HAP-1 (cell line): ENCODE data around the gene WIZ.

ENCODE experiments used
- DNase-seq, 2 experiments: peaks; one replicate each; pipeline ENCODE4 v3.0.0-alpha.2; 2016 to 2020; ENCODE audit warnings: low spot score in 2 of 2
- H3K27me3 ChIP-seq: fragments of 250-450 bp; sonication (Bioruptor Pico); 2 replicates; pipeline ENCODE4 v1.5.1; 2020; ENCODE audit warnings: low read depth, mild to moderate bottlenecking, moderate library complexity
- H3K36me3 ChIP-seq: fragments of 250-450 bp; sonication (Bioruptor Pico); replicated peaks from 2 replicates; pipeline ENCODE4 v1.5.1; 2020; ENCODE audit warnings: mild to moderate bottlenecking
- H3K4me1 ChIP-seq: fragments of 250-450 bp; sonication (Bioruptor Pico); 2 replicates; pipeline ENCODE4 v1.5.1; 2020; ENCODE audit warnings: mild to moderate bottlenecking
- H3K4me3 ChIP-seq: fragments of 250-450 bp; sonication (Bioruptor Pico); 2 replicates; pipeline ENCODE4 v1.5.1; 2020; ENCODE audit warnings: mild to moderate bottlenecking, moderate library complexity
- H3K9me3 ChIP-seq: fragments of 250-450 bp; sonication (Bioruptor Pico); 2 replicates; pipeline ENCODE4 v1.5.1; 2020; ENCODE audit warnings: mild to moderate bottlenecking, moderate library complexity
- in situ Hi-C: fragments of 300-500 bp; cut with MboI; formaldehyde crosslinking; loops from 3 replicates; pipeline ENCODE4 v1.14.3; 2020; ENCODE audit warnings: low sequenced_read_pairs, inconsistent platforms, mixed read lengths

Gene WIZ

GRCh38 chr19:15425321-15425950 lies 24.3 kb downstream of the WIZ start:
- in situ Hi-C loops = loop anchor here (5.0 kb wide), 1 partner anchor 132 kb away; no protein-coding TSS in a partner anchor
- Histone ChIP-seq H3K9me3 (no peaks in the 10 kb centered on the region), H3K4me1 (no peaks in the 10 kb centered on the region), H3K36me3 (peaks cover 48% of the 10 kb centered on the region), H3K4me3 (no peak overlapping the region), H3K27me3 (no peaks in the 10 kb centered on the region)
- no peak for DNase-seq

DNA sequence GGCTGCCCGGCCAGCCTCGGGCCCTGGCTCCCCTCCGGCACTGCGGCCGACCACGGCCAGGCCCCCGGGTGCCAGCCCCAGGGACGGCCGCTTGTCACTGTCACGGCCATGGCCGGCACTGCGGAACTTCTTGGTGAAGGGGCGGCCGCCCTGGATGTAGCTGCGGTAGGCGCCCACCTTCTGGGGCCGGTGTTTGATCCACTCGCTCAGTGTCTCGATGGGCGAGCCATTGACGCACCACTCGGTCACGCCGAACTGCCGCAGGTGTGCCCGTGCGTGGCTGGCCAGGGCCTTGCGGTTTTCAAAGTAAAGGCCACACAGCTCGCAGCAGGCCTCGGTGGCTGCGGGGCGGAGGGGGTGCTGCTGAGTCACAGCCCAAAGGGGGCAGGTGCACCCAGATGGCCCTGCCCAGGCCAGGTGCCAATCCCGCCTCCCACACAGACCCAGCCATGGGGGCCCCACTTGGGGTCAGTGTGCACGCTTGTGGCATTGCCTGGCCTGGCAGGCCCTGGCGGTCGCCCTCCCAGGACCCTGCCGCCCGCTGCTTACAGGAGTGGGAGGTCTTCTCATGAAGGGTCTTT lies 25.0 kb downstream of the WIZ start:
- Histone ChIP-seq H3K4me1 (no peaks in the 10 kb centered on the region), H3K36me3 (peaks cover 48% of the 10 kb centered on the region), H3K27me3 (no peaks in the 10 kb centered on the region), H3K4me3 (no peak overlapping the region), H3K9me3 (no peaks in the 10 kb centered on the region)
- in situ Hi-C loops = loop anchor here (5.0 kb wide), 1 partner anchor 133 kb away; no protein-coding TSS in a partner anchor
- no peak for DNase-seq

- H3K36me3 ChIP-seq = peaks cover 48% of the 10 kb centered on the region
Measured at GRCh38 chr19:15424121-15424520, 25.6 kb downstream of the WIZ start.

GRCh38 chr19:15423130-15423529 lies 26.6 kb downstream of the WIZ start:
- Histone ChIP-seq H3K27me3 (no peaks in the 10 kb centered on the region), H3K4me1 (peaks cover 4% of the 10 kb centered on the region), H3K9me3 (no peaks in the 10 kb centered on the region), H3K36me3 (peaks cover 54% of the 10 kb centered on the region), H3K4me3 (no peak overlapping the region)
- no peak for DNase-seq
- in situ Hi-C loops = no loop called here

More at GRCh38 chr19:15424121-15424520, 25.6 kb downstream of the WIZ start:
- Histone ChIP-seq H3K4me1 (peaks cover 4% of the 10 kb centered on the region), H3K27me3 (no peaks in the 10 kb centered on the region), H3K4me3 (no peak overlapping the region), H3K9me3 (no peaks in the 10 kb centered on the region)
- in situ Hi-C loops = no loop called here
- no peak for DNase-seq

DNA sequence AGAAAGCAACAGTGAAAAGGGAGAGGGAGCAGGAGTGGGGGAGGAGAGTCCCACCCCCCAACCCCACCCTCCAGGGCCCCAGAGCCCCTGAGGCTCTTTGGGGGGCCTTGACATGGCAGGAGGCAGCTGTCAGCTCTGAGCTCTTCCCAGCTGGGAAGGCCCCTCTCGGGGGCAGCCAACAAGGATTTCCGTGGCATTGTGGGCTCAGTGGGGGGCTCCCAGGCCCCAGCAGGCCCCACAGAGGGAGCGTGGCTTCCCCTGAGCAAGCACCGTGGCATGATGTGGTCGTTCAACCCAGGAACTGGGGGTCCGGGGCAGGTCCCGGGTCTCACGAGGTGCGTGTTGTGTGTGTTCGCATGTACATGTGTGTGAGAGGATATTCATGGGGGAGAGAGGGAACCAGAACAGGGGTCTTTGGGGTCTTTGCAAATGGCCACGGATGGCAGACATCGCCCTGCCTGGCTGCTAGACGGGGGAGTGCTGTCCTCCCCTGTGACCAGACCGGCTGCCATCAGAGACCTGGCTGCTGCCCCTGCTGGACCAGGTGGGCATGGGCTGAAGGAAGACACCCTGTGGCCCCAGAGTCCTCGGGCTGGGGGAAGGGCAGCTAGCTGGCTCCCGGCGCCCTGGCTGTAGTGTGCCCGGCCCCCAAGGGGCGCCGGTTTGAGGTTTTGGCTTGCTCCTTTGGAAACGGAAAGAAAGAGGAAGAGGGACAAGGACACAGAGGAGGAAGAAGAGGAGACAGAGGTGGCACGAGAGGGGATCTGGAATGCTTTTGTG lies 27.3 kb downstream of the WIZ start:
- H3K4me3 ChIP-seq = no peak overlapping the region
- peaks cover 50% of the 10 kb centered on the region for H3K36me3 ChIP-seq
- H3K4me1 ChIP-seq = peaks cover 7% of the 10 kb centered on the region
- H3K9me3 ChIP-seq = no peaks in the 10 kb centered on the region
- H3K27me3 ChIP-seq = no peaks in the 10 kb centered on the region
- in situ Hi-C loops = no loop called here
- DNase-seq = no peak

DNA sequence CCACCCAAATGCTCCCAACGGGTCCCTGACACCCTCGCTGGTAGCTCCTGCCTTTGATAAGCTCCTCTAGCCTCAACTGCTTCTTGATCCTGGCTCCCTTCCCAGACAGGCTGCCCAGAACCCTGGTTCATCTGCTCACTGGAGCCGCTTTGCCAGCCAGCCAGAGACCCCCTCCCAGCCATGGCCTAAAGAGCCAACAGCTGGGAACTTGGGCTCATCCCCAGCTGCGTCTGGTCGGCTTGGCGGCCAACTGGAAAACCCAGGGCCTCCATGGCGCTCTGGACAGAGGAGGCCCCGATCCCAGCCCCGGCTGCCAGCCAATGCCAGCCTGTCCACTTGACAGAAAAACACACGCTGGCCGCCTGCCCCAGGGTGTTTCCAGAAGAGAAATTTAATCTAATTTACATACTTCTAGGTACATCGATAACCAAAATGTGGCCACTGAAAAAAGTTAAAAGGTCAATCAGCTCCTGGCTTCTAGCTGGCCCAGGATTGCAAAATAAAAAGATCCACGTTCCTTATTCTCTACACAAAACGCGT lies 28.0 kb downstream of the WIZ start:
- DNase-seq = no peak
- peaks cover 43% of the 10 kb centered on the region for H3K36me3 ChIP-seq
- in situ Hi-C loops = no loop called here

GRCh38 chr19:15421136-15421695 lies 28.5 kb downstream of the WIZ start:
- in situ Hi-C loops = no loop called here
- Histone ChIP-seq H3K27me3 (no peaks in the 10 kb centered on the region), H3K9me3 (no peaks in the 10 kb centered on the region), H3K4me1 (peaks cover 12% of the 10 kb centered on the region), H3K4me3 (no peak overlapping the region), H3K36me3 (peaks cover 38% of the 10 kb centered on the region)
- no peak for DNase-seq

More for the DNA sequence above, 28.0 kb downstream of the WIZ start:
- H3K4me1 ChIP-seq = peaks cover 12% of the 10 kb centered on the region
- no peaks in the 10 kb centered on the region for H3K27me3 ChIP-seq
- no peaks in the 10 kb centered on the region for H3K9me3 ChIP-seq
- no peak overlapping the region for H3K4me3 ChIP-seq

DNA sequence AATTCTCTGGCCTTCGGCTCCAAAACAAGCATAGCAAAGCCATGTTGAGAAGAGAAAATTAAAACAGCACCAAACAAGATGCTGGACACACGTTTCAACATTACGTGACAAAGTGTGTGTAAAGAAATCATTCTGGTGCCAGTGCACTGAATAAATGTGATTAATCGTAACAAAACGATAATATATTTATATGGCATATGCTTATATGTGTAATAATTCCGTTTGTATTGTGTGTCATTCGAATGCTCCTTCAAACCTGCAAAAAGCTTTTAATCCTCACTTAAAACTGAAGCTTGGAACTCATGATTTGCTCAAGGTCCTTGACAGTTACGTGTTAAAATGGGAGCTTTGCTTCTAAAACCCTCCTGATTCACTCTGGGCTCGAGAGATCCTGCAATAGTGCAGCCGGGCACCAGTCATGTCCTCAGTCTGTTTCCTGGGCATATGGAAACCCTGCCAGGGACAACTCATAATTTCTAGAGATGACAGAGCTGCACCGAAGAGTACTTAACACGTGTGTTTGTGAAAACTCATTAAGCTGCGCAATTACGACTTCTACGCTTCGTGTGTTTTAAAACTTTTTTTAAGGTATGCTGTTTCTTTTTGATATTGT lies 30.2 kb downstream of the WIZ start:
- H3K9me3 ChIP-seq = no peaks in the 10 kb centered on the region
- in situ Hi-C loops = no loop called here
- H3K27me3 ChIP-seq = no peaks in the 10 kb centered on the region
- no peak for DNase-seq
- peaks cover 28% of the 10 kb centered on the region for H3K36me3 ChIP-seq
- H3K4me3 ChIP-seq = peak overlapping the region; percentile 94
- peaks cover 12% of the 10 kb centered on the region for H3K4me1 ChIP-seq

- H3K4me3 ChIP-seq = peak within 1 kb of the TSS; percentile 94
- no peaks in the 10 kb centered on the region for H3K9me3 ChIP-seq
- peaks cover 23% of the 10 kb centered on the region for H3K36me3 ChIP-seq
- peaks cover 12% of the 10 kb centered on the region for H3K4me1 ChIP-seq
- in situ Hi-C loops = no loop called here
- DNase-seq = peak; percentile 98 to 99
- no peaks in the 10 kb centered on the region for H3K27me3 ChIP-seq
Measured at GRCh38 chr19:15418579-15419412, 31.0 kb downstream of the WIZ start, which contains the start of gene AKAP8L. TSS of gene AKAP8L (minus strand) at chr19:15418988. CDS start at chr19:15418923, 65 bp downstream.

GRCh38 chr19:15418231-15418578 lies 31.6 kb downstream of the WIZ start:
- DNase-seq = peak in 1 of 2 experiments; percentile 74
- Histone ChIP-seq H3K27me3 (no peaks in the 10 kb centered on the region), H3K36me3 (peaks cover 17% of the 10 kb centered on the region), H3K4me3 (peak overlapping the region; percentile 94), H3K9me3 (no peaks in the 10 kb centered on the region), H3K4me1 (peaks cover 12% of the 10 kb centered on the region)
- in situ Hi-C loops = no loop called here

DNA sequence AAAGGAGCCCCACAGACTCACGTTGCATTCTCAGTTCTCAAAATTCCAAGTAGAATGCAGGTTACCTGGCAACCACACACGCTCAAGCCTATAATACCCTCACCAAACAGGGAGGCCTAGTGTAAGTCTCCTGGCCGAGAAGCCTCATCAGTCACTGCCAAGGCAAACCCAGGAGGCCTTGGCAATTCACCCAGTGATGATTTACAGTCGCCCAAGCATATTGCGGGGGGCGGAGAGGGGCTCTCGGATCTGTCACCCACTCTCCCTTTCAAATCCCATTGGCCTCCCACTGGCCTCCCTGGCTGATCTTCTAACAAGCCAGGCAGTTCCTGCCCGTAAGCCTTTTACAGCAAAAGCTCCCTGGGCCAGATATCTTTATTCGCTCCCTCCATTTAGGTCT lies 32.1 kb downstream of the WIZ start:
- DNase-seq = peak; percentile 23 to 33
- H3K36me3 ChIP-seq = peaks cover 15% of the 10 kb centered on the region
- no peaks in the 10 kb centered on the region for H3K9me3 ChIP-seq
- H3K27me3 ChIP-seq = no peaks in the 10 kb centered on the region
- H3K4me1 ChIP-seq = peaks cover 12% of the 10 kb centered on the region
- in situ Hi-C loops = no loop called here
- H3K4me3 ChIP-seq = peak overlapping the region; percentile 94

GRCh38 chr19:15412832-15413231 lies 36.9 kb downstream of the WIZ start:
- DNase-seq = no peak
- H3K9me3 ChIP-seq = no peaks in the 10 kb centered on the region
- in situ Hi-C loops = no loop called here
- peaks cover 9% of the 10 kb centered on the region; the same call in 1 of the 2 replicates for H3K4me1 ChIP-seq
- no peak overlapping the region for H3K4me3 ChIP-seq
- peaks cover 37% of the 10 kb centered on the region for H3K36me3 ChIP-seq
- H3K27me3 ChIP-seq = no peaks in the 10 kb centered on the region
